Adipose tissue (tissue), 3 donors: Measurements from ENCODE around the gene CNTNAP2. TPM values are rescaled to one million over a fixed set of nuclear protein-coding genes. Genes with fewer than 3 reads are reported as not detected.

ENCODE experiments used
- H3K27ac ChIP-seq: one replicate; pipeline ENCODE4 v1.5.1; 2013; ENCODE audit warnings: low read depth, low read length
- WGBS, 3 donors: extraction: QIAGEN DNeasy Blood & Tissue Kit; methylation state at CpG; one replicate each; pipeline ENCODE4 v1.1.7; 2013; 5-methylcytosine and 5-hydroxymethylcytosine counted together
- polyA plus RNA-seq, 3 donors: library from polyadenylated mRNA; stranded (reverse); fragments of 200-250 nt; gene quantifications; one replicate each; pipeline ENCODE4 v1.2.3, GENCODE V29; 2013
- donor health status: healthy with polysubstance abuse.
- donor health status: Bipolar disorder and iron deficiency.
- donor health status: healthy.

CNTNAP2 gene
- polyA plus RNA-seq, 3 donors: under 0.01 to 0.03 (median 0.01) TPM

DNA sequence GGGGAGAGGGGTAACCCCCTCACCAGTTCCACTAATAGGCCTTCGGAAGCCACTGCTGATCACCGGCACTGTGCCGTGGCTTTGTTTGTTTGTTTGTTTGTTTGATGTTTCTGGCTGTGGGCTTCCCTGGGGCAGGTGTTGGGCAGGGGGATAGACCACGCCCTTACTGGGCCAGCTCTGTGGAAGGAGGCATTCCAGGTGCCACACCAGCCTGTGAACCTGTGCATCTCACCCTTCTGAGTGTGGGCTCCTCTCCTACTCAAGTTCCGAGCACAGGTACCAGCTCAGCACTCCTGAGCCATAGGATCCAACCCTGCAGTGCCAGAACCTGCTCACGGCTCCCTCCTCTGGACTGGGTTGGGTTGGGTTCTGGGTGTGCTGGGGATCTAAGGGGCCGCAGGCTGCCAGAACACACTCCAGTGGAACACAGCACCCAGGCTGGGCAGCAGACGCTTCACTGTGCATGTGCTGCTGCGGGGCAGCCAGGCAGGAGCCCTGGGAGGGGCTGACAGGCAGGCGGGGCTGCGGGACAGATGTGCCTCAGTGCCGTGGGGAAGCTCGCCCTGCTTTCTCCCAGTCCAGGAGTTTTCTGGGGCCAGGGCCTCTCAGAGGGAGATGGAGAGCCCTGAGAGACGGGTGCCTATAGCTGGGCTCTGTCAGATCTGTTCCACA lies 1053.9 kb downstream of the CNTNAP2 start:
- WGBS, 3 donors: 81 to 85% (median 82%) methylated on average over 14 of the region's 14 CpGs
- no peak overlapping the region for H3K27ac ChIP-seq

DNA sequence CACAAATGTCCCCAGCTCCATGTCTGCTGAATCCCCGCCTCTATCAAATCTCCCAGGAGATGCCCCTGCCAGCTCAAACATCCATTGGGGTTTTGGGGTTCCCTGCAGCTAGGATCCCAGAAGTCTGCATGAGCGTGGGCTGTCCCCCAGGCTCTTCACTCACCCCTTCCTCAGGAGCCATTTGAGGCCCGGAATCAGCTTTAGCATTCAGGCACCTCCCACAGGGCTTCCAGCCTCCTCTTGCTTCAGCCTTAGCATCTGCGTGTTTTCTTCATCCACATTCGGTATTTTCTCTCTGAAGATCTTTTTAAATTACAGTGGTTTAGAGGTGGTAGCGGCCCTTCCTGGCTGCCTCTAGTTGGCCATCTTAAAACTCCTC lies 1054.4 kb downstream of the CNTNAP2 start:
- 79 to 86% (median 82%) methylated on average over 6 of the region's 6 CpGs for WGBS, 3 donors
- H3K27ac ChIP-seq: no peak overlapping the region

DNA sequence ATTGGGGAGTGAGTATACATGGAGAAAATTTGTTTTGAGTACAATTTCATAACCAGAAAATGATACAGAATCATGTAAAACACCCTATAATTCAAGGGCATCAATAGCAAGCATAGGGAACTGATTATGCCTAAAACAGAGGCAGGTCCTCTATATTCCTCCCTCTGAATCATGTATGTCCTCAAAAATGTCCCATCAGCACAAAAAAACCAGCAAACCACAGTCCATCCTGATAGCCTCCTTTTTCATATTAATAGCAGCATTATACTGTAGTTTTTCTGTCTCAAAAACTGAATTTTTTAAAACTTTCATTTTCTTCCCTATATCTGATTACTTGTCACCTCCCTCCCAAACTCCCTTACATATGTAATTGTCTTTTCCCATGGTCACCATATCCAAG lies 1057.3 kb downstream of the CNTNAP2 start:
- H3K27ac ChIP-seq: no peak overlapping the region

DNA sequence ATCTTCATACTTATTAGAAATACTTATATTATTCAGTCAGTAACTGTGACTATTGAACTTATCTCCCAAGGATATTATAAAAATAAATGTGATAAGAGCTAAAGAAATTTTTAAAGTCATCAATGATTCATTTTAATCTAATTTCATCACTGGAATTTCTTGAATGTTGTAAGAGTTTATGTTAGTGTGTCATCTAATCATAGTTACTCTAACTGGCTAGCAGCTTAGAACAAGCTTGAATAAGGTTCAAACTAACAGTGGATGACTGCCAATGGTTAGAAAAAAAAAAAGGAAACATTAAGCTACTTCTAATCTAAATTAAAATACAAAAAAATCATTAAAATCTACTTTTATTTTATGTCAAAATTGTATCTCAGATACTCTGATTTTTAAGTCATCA lies 1066.3 kb downstream of the CNTNAP2 start:
- no peak overlapping the region for H3K27ac ChIP-seq

DNA sequence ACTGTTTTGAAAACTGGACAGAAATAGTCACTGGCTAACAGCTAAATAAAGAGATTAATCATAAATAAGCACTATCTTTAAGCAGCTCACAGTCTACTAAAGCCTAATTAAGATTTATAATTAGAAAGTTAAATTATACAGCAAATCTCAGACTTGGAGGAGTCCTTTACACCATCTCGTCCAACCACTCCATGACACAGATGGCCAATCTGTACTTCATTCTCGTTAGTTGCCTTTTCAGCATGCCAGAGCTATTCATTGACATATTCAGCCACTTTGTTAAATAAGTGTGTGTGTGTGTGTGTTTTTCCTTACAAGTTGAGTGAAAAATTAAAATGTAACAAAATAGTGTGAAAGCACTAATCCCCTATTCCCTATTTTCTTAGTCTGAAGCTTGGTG lies 1066.7 kb downstream of the CNTNAP2 start:
- 74 to 80% (median 76%) methylated on average over 2 of the region's 2 CpGs for WGBS, 3 donors
- no peak overlapping the region for H3K27ac ChIP-seq

DNA sequence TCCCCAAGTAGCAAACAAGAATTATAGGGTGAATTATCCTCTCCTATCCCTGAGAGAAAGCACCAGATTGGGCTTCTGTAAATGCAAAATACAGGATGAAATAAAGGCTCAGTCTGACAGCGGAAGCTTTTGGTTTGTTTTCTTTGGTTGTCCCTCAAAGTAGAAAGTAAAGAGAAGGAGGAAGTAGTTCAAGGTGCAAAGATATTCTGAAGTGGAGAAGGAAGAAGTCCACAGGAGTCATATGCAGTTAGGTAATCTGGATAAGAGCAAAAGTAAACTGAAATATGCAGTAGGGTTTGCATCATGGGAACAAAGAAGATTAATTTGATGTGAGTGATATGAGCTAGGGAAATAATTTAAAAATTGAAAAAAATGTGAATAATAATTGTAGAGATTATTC lies 1071.9 kb downstream of the CNTNAP2 start:
- H3K27ac ChIP-seq: no peak overlapping the region
- WGBS, 3 donors: 47 to 69% (median 63%) methylated on average over 1 of the region's 1 CpG

DNA sequence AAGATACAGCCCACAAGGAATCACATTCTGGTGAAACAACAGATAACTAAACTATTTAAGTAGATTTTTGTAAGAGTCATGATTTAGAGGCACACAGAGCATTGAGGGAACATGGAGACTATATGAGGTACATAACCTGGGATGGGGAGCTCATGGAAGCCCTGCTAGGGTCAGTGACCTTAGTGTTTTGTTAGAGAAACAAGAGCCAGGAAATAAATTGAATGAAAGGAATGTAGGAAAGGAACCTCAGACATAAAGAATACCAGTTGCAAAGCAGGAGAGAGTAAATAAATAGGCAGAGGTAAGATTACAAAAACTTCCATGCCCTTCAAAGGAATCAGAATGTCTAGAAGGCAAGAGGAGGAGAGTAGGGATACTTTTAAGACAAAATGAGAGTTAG lies 1076.9 kb downstream of the CNTNAP2 start:
- H3K27ac ChIP-seq: no peak overlapping the region

DNA sequence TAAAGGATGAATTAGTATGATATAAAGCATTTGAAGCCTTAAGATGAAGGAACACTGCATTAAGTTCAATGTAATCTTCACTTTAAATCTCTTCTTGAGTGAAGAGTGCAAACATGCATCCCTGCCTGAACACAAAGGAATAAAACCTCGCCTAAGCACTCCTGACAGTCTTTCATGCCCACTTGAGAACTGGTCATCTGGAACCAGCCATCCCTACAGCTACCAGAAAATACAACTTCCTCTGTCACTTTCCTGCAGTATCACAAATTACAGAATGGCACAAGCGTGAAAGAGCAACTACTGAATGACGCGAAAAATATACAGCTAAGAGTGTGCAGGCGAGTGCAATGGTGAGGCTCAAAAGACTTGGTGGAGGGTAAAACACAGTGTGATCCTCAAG lies 1079.9 kb downstream of the CNTNAP2 start:
- WGBS, 3 donors: 91 to 93% (median 93%) methylated on average over 5 of the region's 5 CpGs
- H3K27ac ChIP-seq: no peak overlapping the region

DNA sequence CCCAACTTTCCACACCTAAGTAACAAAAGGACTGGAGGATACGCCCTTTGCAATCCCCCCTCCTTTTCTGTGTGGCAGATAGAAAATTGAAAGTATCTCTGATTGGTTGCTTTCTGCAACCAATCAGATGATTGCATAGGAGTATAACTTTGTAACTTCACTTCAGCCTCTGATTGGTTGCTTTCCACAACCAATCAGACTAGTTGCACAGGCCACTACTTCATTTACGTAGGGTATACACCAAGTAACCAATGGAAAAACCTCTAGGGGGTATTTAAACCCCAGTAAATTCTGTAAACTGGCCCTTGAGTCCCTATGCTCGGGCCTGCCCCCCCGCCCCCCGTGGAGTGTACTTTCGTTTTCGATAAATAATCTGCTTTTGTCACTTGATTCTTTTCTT lies 1080.4 kb downstream of the CNTNAP2 start:
- 85 to 89% (median 88%) methylated on average over 7 of the region's 7 CpGs for WGBS, 3 donors
- H3K27ac ChIP-seq: no peak overlapping the region

DNA sequence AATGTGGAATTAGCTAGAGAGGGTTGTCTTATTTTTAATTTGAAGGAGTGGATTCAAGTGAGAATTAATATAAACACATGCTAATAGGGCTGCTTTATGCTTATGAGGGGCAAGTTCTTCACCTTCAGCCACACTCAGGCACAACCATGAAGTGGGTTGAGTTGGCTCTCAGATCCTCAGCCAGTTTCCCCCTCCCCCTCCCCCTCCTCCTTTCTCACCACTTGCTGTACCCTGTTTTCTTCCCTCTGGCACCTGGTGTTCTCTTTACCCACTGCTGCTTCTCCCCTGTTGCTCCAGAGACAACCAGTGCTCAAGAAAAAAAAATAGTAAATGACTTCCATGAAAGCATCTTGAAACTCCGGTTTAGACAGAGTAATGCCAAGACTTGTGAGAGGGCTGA lies 1083.3 kb downstream of the CNTNAP2 start:
- H3K27ac ChIP-seq: no peak overlapping the region
- 75 to 82% (median 81%) methylated on average over 1 of the region's 1 CpG for WGBS, 3 donors

DNA sequence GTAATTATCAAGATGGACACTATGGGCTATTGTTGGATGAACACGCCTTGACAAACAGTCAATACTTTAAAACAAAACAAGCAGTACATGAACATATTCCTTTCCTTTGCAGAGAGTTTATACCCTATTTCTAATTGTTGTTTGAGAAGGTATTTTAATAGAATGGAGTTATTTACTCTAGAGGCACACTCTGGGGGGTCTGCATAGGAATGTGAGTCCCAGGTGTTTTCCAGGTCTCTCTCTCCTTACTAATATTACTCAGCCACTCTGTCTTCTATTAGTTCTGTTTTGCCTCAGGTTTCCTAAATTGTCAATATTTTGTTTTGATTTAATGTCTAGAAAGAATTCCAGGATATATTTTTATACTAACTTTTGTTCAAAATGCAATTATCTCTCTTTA lies 1091.4 kb downstream of the CNTNAP2 start:
- H3K27ac ChIP-seq: no peak overlapping the region
- 87 to 95% (median 87%) methylated on average over 1 of the region's 1 CpG for WGBS, 3 donors

DNA sequence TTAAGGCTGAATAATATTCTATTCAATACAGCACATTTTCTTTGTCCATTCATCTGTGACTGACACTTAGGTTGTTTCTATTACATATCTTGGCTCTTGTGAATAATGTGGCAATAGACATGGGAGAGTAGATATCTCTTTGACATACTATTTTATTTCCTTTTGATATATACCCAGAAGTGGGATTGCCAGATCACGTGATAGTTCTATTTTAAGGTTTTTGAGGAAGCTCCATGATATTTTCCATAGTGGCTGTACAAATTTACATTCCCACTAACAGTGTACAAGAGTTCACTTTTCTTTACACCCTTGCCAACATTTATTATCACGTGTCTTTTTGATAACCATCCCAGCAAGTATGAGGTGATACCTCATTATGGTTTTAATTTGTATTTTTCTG lies 1114.7 kb downstream of the CNTNAP2 start:
- no peak overlapping the region for H3K27ac ChIP-seq
- 66 to 82% (median 69%) methylated on average over 2 of the region's 2 CpGs for WGBS, 3 donors

DNA sequence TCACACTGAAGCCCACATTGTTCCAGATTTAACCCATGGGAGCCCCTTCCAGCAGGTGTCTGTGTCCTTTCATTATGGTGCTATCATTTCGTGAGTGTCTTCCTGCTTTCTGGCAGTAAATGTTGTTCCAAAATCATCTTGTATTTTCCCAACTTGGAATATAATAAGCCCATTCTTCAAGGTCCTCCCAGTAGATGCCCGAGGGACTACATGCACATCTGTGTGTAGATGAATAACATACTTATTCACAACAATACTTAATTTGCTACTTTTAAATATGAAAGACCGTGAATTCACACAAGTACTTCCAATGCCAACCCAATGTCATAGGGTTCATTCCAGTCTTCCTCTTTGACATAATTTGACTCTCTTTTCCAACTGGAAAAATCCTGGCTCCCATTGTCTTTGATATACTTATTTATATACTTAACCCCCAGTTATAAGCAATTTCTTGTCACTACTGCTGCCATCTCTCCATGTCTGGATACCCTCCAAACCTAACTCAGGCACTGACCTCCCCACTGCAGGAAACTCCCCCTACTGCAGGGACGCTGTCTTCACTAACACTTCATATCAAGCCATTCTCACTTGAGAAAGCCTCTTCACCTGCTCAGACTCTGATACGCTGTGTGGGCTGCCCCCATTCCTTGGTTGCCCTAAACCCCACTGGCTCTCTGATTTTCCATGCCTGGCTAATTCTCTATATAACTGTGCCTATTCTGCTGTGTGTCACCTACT lies 1119.2 kb downstream of the CNTNAP2 start:
- no peak overlapping the region for H3K27ac ChIP-seq
- 76 to 87% (median 78%) methylated on average over 5 of the region's 5 CpGs for WGBS, 3 donors

DNA sequence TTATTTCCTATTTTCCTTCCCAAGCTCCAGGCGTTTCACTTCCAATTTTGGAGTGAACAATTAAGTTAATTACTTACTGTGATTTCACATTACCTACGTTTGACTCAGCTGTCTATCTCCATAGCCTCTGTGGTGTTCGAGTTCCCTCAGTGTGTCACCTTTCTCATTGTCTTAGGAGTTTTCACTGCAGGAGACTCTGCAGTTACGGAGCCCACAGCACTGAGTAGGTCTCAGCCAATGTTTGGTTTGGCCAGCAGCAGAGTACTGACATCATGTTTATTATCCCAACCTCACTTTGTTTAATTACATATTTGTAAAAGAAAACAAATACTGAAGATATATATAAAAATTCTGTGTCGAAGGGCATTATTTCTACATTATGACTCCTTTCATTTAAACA lies 1123.9 kb downstream of the CNTNAP2 start:
- no peak overlapping the region for H3K27ac ChIP-seq
- 55 to 74% (median 73%) methylated on average over 5 of the region's 5 CpGs for WGBS, 3 donors

DNA sequence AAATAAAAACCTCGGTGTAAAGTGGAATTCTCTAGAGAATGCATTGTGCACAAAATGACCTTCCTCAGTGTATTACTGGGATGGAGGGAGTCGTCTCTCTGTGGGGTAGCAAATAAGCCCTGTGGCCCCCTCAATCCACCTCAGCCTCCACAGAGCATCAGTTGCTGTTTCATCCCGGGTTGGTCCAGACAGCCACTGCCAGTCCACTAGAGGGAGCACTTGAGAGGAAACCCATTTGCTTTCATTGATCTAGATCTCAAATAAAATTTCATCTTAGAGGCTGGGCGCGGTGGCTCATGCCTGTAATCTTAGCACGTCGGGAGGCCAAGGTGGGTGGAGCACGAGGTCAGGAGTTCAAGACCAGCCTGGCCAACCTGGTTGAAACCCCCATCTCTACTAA lies 1128.7 kb downstream of the CNTNAP2 start:
- H3K27ac ChIP-seq: no peak overlapping the region

DNA sequence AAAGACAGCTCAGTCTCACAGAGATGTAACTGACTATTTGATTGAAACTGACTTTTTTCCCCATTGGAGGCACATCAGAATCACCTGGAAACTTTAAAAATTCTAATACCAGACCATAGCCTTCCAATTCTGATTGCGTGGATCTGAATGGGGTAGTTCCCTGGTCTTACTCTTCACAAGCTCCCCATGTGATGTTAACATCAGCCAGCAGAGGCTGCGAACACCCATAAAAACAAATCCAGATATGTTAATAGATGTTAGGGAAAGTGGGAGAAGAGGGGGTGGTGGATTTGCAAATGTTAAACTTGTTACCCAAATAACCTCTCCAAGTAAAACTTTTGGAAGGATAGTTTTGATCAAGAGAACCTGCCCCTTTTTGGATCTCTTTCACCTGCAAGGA lies 1133.4 kb downstream of the CNTNAP2 start:
- 76 to 84% (median 81%) methylated on average over 2 of the region's 2 CpGs for WGBS, 3 donors
- H3K27ac ChIP-seq: no peak overlapping the region

More for the DNA sequence above, 1128.7 kb downstream of the CNTNAP2 start:
- WGBS, 3 donors: 30 to 50% (median 45%) methylated on average over 8 of the region's 8 CpGs

DNA sequence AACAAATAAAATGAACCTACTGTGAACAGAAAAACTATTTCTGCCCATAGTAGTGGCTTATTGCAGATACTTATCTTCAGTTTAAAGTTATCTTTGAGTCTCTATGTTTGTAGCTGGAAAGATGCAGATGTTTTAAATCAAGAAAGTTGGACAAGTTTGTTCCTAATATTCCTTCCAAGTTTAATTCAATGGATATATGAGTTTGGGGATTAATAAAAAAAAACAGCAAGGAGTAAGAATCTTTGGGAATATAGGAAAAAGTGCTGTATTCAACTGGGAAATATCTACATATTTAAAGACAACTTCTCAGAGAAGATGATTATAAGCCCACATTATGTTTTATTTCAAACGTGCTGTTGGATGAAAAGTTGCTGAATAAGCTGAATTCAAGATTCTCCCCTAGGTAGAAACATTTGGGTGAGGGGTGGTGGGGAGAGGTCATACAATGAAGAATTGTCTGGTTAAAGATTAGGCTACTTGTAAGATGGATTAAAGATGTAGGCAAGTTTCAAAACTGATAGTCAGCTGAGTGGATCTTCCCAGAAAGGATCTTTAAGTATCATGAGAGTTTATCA lies 1135.2 kb downstream of the CNTNAP2 start:
- no peak overlapping the region for H3K27ac ChIP-seq
- 42 to 56% (median 44%) methylated on average over 1 of the region's 1 CpG for WGBS, 3 donors

DNA sequence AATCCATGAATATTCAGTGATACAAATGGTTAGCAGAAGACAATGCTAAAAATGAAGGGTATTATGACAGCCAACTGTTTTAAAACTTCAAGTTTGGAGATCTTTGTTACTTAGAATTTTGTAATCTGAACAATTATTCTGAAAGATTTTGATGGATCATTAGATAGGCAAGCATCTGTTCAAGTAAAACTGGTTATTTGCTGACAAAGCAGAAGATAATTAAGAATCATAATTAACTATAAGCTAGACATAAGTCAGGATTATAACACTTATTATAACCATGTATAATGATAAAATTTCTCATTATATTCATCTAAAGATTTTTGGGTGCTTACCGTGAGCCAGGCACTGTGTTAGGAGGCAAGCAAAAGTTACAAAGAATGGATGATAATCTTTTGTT lies 1145.1 kb downstream of the CNTNAP2 start:
- no peak overlapping the region for H3K27ac ChIP-seq
- WGBS, 3 donors: 93 to 100% (median 95%) methylated on average over 1 of the region's 1 CpG

DNA sequence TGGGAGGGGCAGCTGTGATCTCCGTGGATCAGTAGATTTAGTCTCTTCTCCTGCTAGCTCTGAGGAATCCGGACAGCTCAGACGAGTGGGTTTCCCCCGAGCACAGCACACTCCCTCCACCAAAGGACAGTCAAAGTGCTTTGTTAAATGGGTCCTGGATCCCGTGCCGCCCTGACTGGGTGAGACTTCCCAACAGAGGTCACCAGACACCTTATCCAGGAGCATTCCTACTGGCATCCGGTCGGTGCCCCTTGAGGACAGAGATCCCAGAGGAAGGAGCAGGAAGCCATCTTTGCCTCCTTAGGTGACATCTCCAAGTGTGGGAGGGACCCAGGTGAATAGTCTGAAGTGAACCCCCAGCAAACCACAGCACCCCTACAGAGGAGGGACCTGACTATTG lies 1148.9 kb downstream of the CNTNAP2 start:
- 81 to 90% (median 88%) methylated on average over 8 of the region's 8 CpGs for WGBS, 3 donors
- no peak overlapping the region for H3K27ac ChIP-seq

DNA sequence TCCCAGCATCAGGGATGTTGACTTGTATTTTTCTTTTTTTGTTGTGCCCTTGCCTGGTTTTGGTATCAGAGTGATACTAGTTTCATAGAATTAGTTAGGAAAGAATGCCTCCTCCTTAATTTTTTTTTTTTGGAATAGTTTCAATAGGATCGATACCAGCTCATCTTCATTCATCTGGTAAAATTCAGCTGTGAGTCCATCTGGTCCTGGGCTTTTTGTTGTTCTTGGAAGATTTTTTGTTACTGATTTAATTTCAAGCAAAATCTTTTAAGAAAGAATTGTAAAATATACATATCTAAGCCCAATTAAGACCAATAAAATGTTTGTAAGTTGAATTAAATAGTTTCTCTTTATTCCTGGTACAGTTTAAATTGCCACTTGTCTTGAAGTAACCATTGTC lies 1159.5 kb downstream of the CNTNAP2 start:
- WGBS, 3 donors: 76 to 85% (median 83%) methylated on average over 1 of the region's 1 CpG
- no peak overlapping the region for H3K27ac ChIP-seq
